ENCODE measurements around the gene EP400. TPM values are rescaled to one million over a fixed set of nuclear protein-coding genes. Genes with fewer than 3 reads are reported as not detected.

EP400 gene, protein sequence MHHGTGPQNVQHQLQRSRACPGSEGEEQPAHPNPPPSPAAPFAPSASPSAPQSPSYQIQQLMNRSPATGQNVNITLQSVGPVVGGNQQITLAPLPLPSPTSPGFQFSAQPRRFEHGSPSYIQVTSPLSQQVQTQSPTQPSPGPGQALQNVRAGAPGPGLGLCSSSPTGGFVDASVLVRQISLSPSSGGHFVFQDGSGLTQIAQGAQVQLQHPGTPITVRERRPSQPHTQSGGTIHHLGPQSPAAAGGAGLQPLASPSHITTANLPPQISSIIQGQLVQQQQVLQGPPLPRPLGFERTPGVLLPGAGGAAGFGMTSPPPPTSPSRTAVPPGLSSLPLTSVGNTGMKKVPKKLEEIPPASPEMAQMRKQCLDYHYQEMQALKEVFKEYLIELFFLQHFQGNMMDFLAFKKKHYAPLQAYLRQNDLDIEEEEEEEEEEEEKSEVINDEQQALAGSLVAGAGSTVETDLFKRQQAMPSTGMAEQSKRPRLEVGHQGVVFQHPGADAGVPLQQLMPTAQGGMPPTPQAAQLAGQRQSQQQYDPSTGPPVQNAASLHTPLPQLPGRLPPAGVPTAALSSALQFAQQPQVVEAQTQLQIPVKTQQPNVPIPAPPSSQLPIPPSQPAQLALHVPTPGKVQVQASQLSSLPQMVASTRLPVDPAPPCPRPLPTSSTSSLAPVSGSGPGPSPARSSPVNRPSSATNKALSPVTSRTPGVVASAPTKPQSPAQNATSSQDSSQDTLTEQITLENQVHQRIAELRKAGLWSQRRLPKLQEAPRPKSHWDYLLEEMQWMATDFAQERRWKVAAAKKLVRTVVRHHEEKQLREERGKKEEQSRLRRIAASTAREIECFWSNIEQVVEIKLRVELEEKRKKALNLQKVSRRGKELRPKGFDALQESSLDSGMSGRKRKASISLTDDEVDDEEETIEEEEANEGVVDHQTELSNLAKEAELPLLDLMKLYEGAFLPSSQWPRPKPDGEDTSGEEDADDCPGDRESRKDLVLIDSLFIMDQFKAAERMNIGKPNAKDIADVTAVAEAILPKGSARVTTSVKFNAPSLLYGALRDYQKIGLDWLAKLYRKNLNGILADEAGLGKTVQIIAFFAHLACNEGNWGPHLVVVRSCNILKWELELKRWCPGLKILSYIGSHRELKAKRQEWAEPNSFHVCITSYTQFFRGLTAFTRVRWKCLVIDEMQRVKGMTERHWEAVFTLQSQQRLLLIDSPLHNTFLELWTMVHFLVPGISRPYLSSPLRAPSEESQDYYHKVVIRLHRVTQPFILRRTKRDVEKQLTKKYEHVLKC (N-terminal part only)
- total RNA-seq (ENCODE audit: unreplicated experiment) = 85.8 TPM
- long read RNA-seq, partial matches to known transcripts = 1 of 2 reads
- long read RNA-seq, other reads (novel, unspliced or antisense) = 1 of 2 reads

DNA sequence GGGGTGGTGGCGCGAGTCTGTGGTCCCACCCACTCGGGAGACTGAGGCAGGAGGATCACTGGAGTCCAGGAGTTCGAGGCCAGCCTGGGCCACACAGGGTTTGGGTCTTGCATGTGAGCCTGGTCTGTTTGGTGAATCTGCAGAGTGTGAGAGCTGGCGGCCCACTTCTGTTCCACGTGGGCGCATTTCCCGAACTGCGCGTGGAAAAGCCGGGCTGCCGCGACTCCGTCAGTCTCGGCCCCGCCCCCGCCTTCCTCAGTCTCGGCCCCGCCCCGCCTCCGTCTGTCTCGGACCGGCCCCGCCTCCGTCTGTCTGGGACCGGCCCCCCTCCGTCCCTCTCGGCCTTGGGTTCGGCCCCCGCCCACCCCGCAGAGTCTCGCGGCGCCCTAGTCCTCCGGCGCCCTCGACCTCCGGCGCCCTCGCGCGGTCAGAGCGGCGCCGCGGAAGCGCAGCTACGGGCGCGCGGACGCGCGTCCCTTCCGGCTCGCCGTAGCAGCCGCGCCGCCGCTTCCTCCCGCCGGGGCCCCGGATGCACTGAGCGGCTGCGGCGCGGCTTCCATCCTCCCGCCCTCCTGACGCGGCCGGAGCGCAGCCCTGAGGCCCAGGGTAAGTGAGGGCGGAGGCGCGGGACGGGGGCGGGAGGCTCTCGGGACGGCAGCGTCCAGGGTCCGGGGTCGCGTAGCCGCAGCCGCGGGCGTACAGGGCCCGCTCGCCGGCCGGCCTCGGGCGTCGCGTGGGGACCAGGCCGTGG is at the start of gene EP400:
Gene EP400 (plus strand): TSS at position 512 of the 751 bp plus-strand sequence. CDS start 10,678 bp downstream, outside the sequence.
- Mint-ChIP-seq H3K4me1 (ENCODE audit: low read depth, unreplicated experiment) (peaks cover 7% of the 10 kb centered on the region), H3K36me3 (ENCODE audit: unreplicated experiment) (no peaks in the 10 kb centered on the region), H3K27ac (ENCODE audit: unreplicated experiment) (peak within 1 kb of the TSS; percentile 84), H3K27me3 (ENCODE audit: unreplicated experiment) (peaks cover 1% of the 10 kb centered on the region), H3K9me3 (ENCODE audit: unreplicated experiment) (peaks cover 2% of the 10 kb centered on the region), H3K4me3 (ENCODE audit: unreplicated experiment) (peak within 1 kb of the TSS; percentile 89)
- TF ChIP-seq, protein P1, sequence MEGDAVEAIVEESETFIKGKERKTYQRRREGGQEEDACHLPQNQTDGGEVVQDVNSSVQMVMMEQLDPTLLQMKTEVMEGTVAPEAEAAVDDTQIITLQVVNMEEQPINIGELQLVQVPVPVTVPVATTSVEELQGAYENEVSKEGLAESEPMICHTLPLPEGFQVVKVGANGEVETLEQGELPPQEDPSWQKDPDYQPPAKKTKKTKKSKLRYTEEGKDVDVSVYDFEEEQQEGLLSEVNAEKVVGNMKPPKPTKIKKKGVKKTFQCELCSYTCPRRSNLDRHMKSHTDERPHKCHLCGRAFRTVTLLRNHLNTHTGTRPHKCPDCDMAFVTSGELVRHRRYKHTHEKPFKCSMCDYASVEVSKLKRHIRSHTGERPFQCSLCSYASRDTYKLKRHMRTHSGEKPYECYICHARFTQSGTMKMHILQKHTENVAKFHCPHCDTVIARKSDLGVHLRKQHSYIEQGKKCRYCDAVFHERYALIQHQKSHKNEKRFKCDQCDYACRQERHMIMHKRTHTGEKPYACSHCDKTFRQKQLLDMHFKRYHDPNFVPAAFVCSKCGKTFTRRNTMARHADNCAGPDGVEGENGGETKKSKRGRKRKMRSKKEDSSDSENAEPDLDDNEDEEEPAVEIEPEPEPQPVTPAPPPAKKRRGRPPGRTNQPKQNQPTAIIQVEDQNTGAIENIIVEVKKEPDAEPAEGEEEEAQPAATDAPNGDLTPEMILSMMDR (IDR thresholded peaks at IDR 0.05; ENCODE audit: partially characterized antibody, unreplicated experiment) = peak; percentile 10
- peak; percentile 94 for DNase-seq

DNA sequence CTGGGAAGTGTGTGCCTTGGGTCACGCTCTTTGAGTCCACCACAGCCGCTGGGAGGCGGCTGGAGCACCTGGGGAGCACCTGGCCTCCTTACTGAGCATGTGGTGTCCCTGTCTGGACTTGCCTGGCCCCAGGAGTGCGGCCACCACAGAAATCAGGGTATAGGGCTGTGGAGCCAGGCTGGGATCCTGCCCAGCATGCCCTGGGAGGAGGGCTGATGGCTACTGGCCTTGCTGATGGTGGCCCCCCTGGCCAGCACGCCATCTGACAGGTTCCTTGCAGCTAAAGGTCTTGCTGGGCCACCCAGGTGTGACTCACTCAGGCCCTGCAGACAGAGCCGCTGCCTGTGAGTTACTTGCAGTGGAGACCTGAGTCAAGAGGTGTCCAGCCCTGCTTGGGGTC is 49.3 kb upstream of the EP400 start:
- peaks cover 14% of the 10 kb centered on the region for H3K4me1 Mint-ChIP-seq (ENCODE audit: low read depth, unreplicated experiment)
- peak overlapping the region; percentile 20 for H3K27ac Mint-ChIP-seq (ENCODE audit: unreplicated experiment)
- peaks cover 7% of the 10 kb centered on the region for H3K27me3 Mint-ChIP-seq (ENCODE audit: unreplicated experiment)
- H3K9me3 Mint-ChIP-seq (ENCODE audit: unreplicated experiment) = peaks cover 7% of the 10 kb centered on the region
- no peak for DNase-seq
- TF ChIP-seq, protein P1 (IDR thresholded peaks at IDR 0.05; ENCODE audit: partially characterized antibody, unreplicated experiment) = no peak
- H3K4me3 Mint-ChIP-seq (ENCODE audit: unreplicated experiment) = no peak overlapping the region
- H3K36me3 Mint-ChIP-seq (ENCODE audit: unreplicated experiment) = no peaks in the 10 kb centered on the region

DNA sequence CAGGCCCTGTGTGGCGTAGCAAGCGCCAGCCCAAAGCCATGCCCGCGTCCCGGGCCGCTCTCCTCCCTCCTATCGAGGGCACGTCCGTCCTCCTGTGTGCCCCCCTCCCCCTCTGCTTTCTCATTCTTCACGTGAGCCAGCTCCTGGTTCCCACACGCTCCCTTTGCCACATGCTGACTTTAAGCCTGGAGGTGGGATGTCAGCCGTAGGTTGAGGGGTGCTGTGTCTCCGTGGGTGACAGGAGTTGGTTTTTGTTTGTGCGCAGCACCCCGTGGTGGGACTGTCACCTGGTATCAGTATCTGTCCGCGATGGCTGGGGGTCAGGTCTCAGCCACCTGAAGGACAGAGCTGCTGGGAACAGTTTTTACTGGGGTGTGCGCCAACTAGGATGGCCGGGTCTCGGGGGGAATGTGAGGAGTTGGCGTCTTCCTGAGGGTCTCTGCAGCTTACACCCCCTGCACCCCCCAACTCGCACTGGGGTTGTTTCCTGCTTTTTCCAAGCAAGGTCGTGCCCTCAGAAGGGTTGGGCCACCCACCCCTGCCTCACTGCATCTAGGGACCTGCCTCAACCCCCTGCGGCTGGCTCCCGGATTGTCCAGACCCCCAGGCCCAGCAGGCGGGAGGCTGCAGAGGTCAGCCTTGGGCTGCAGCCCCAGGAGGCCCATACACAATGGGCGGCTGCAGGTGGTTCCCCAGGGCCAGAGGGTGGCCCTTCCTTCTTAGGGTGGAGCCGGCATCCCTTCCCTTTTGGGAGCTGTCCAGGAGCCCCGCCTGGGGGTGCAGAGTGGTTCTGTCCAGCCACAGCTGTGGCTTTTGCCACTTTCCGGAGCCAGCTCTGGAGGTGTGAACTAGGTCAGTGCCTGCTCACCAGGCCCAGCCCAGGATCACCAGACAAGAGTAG is 48.1 kb upstream of the EP400 start:
- H3K27me3 Mint-ChIP-seq (ENCODE audit: unreplicated experiment) = peaks cover 10% of the 10 kb centered on the region
- DNase-seq = no peak
- no peak overlapping the region for H3K4me3 Mint-ChIP-seq (ENCODE audit: unreplicated experiment)
- H3K36me3 Mint-ChIP-seq (ENCODE audit: unreplicated experiment) = no peaks in the 10 kb centered on the region
- peaks cover 7% of the 10 kb centered on the region for H3K9me3 Mint-ChIP-seq (ENCODE audit: unreplicated experiment)
- peak overlapping the region; percentile 48 for H3K27ac Mint-ChIP-seq (ENCODE audit: unreplicated experiment)
- TF ChIP-seq, protein P1 (IDR thresholded peaks at IDR 0.05; ENCODE audit: partially characterized antibody, unreplicated experiment) = no peak
- H3K4me1 Mint-ChIP-seq (ENCODE audit: low read depth, unreplicated experiment) = peaks cover 14% of the 10 kb centered on the region
